Ascending aorta (tissue), 2 donors: ENCODE data around the gene INTS2. TPM values are rescaled to one million over a fixed set of nuclear protein-coding genes. Genes with fewer than 3 reads are reported as not detected.
"Not testable (repeated sequence)": the region's sequence is repeated elsewhere in the genome, so short reads cannot be mapped to it uniquely, and the experiment has no call there.

Experiments used
- DNase-seq, 2 donors: peaks; one replicate each; pipeline ENCODE4 v3.0.0-alpha.2; 2019; ENCODE audit warnings: low spot score in 2 of 2
- H3K27ac ChIP-seq, 2 donors: fragments of 200-600 bp; sonication (generic); one replicate each; pipeline ENCODE4 v1.5.1; 2016 to 2017; ENCODE audit warnings: mild to moderate bottlenecking in 1 of 2
- H3K27me3 ChIP-seq: fragments of 200-600 bp; sonication (generic); one replicate; pipeline ENCODE4 v1.5.1; 2017
- H3K36me3 ChIP-seq, 2 donors: fragments of 200-600 bp; sonication (generic); one replicate each; pipeline ENCODE4 v1.5.1; 2016
- H3K4me1 ChIP-seq, 2 donors: fragments of 200-600 bp; sonication (generic); one replicate each; pipeline ENCODE4 v1.5.1; 2016 to 2017; ENCODE audit warnings: mild to moderate bottlenecking in 1 of 2
- H3K4me3 ChIP-seq, 2 donors: fragments of 200-600 bp; sonication (generic); one replicate each; pipeline ENCODE4 v1.5.1; 2016 to 2017; ENCODE audit warnings: mild to moderate bottlenecking in 1 of 2
- H3K9me3 ChIP-seq, 2 donors: fragments of 200-600 bp; sonication (generic); one replicate each; pipeline ENCODE4 v1.5.1; 2016
- CTCF ChIP-seq, 3 experiments: fragments of 200-600 bp in 2 of 3; fragments of 450-650 bp in 1 of 3; sonication (generic) in 2 of 3; IDR thresholded peaks; one replicate each; pipeline ENCODE4 v1.5.1; 2016 to 2019; ENCODE audit warnings: antibody characterized with exemption in 3 of 3, mild to moderate bottlenecking in 1 of 3, moderate library complexity in 1 of 3
- intact Hi-C: fragments of 100-400 bp; cut with DNase I; formaldehyde crosslinking; loops from one replicate; pipeline ENCODE4 v1.15.1; 2023
- total RNA-seq: library from RNA; depleted of rRNA; stranded (reverse); fragments of >200 nt; gene quantifications from one replicate; pipeline ENCODE4 v1.1.0, GENCODE V29; 2016

Gene INTS2
- total RNA-seq, 1 donor from 2014 or later, result 2.2 TPM

- Histone ChIP-seq H3K27ac (no peak overlapping the region), H3K4me3 (no peak overlapping the region), H3K9me3 (no peaks in the 10 kb centered on the region), H3K27me3 (no peaks in the 10 kb centered on the region), H3K4me1 (no peaks in the 10 kb centered on the region), H3K36me3 (peaks cover 62 to 63% of the 10 kb centered on the region in 2 donors)
- DNase-seq, result no peak
- TF ChIP-seq CTCF (IDR thresholded peaks at IDR 0.05), result no peak
- intact Hi-C loops, result no loop called here
These were observed 18.6 kb upstream of the INTS2 start for GRCh38 chr17:61946359-61946758.

DNA sequence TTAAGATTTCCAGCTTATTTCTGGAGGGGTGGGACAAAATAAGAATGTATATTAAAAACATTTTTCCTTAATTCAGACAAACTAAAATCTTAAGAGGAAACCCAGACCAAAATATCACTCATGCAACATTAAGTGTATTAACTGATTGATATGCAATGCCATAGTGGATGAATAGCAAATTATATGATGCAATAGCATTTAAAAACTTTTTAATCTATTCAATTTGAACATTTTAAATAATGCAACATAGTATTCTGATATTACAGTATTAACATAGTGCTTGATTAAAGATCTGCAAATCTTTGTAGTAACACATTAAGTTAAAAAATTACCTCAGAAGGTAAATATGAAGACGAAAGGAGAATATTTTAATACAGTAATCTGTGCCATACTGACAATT lies 15.3 kb upstream of the INTS2 start:
- no peak for TF ChIP-seq CTCF (IDR thresholded peaks at IDR 0.05)
- H3K27ac ChIP-seq, result no peak overlapping the region

DNA sequence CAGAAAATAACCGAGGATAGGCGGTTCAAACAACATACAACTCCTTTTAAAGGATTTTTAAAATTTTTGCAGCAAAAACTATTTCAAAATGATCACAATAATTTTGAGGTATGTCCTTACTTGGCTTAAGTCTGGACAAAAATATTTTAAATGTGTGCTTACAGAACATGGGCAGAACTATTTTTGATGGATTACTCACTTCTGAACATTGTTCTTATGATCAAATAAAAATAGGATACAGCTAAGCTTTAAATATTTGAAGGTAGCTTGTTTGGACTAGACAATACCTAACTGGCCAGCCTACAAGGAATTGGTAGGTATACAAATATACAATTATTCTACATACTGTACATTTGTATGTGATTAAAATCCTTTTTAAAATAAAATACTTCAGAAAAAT lies 14.3 kb upstream of the INTS2 start:
- Histone ChIP-seq H3K36me3 (peaks cover 22% of the 10 kb centered on the region in 2 donors), H3K4me3 (no peak overlapping the region), H3K27me3 (no peaks in the 10 kb centered on the region), H3K27ac (no peak overlapping the region), H3K9me3 (no peaks in the 10 kb centered on the region), H3K4me1 (no peaks in the 10 kb centered on the region)
- intact Hi-C loops, result no loop called here
- TF ChIP-seq CTCF (IDR thresholded peaks at IDR 0.05), result no peak
- no peak for DNase-seq

More for the DNA sequence above, 15.3 kb upstream of the INTS2 start:
- peaks cover 32 to 33% of the 10 kb centered on the region in 2 donors for H3K36me3 ChIP-seq
- intact Hi-C loops, result no loop called here
- DNase-seq, result no peak
- H3K4me1 ChIP-seq, result no peaks in the 10 kb centered on the region
- no peaks in the 10 kb centered on the region for H3K9me3 ChIP-seq
- H3K4me3 ChIP-seq, result no peak overlapping the region
- H3K27me3 ChIP-seq, result no peaks in the 10 kb centered on the region

- peak overlapping the region; percentile 90 to 93 for H3K27ac ChIP-seq
- peaks cover 0 to 9% of the 10 kb centered on the region in 2 donors for H3K36me3 ChIP-seq
- intact Hi-C loops, result loop anchor here (1.0 to 5.0 kb wide), 3 partner anchors 65 to 526 kb away; partner anchors contain the start of gene BRIP1
- no peak for TF ChIP-seq CTCF (IDR thresholded peaks at IDR 0.05)
- no peaks in the 10 kb centered on the region for H3K27me3 ChIP-seq
- DNase-seq, result no peak
- H3K9me3 ChIP-seq, result no peaks in the 10 kb centered on the region
- H3K4me3 ChIP-seq, result peak overlapping the region; percentile 80 to 85
- peaks cover 0 to 9% of the 10 kb centered on the region in 2 donors for H3K4me1 ChIP-seq
These were observed 287 bp upstream of the INTS2 start for GRCh38 chr17:61928101-61928436.

DNA sequence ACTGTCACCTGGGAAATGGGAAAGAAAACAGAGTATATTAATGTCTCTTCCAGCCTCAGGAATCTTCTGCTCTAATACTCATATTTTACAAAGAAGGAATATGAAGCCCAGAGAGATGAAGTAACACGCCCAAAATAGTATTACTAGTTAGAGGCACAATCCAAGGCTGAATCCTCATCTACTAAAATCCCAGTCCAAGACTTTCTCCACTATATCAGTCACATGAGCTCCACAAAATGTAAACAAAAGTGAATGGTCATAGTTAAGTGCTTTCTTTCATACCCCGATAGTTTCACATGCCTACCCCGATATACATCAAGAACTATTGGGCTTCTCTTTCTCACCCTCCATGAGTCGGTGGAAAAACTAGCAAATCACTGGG lies 965 bp downstream of the INTS2 start:
- peak overlapping the region; percentile 90 to 93 for H3K27ac ChIP-seq
- peaks cover 0 to 9% of the 10 kb centered on the region in 2 donors for H3K4me1 ChIP-seq
- no peaks in the 10 kb centered on the region for H3K27me3 ChIP-seq
- H3K36me3 ChIP-seq, result peaks cover 3 to 11% of the 10 kb centered on the region in 2 donors
- TF ChIP-seq CTCF (IDR thresholded peaks at IDR 0.05), result no peak
- DNase-seq, result no peak
- no peaks in the 10 kb centered on the region for H3K9me3 ChIP-seq
- intact Hi-C loops, result loop anchor here (5.0 kb wide), 1 partner anchor 525 kb away; no protein-coding TSS in a partner anchor
- H3K4me3 ChIP-seq, result peak overlapping the region; percentile 80 to 85

GRCh38 chr17:61915162-61915561 lies 12.6 kb downstream of the INTS2 start:
- intact Hi-C loops, H3K27ac ChIP-seq, H3K9me3 ChIP-seq, H3K4me3 ChIP-seq, H3K27me3 ChIP-seq, DNase-seq, H3K4me1 ChIP-seq: not testable (repeated sequence)
- H3K36me3 ChIP-seq, result peaks cover 14 to 39% of the 10 kb centered on the region in 2 donors
